Psoas muscle (tissue), 8 donors: ENCODE measurements around the gene FOXM1. TPM values are rescaled to one million over a fixed set of nuclear protein-coding genes. Genes with fewer than 3 reads are reported as not detected.

Source experiments
- ATAC-seq, 4 donors: fragments of 200-7000 bp; cut with Tn5 transposase; one replicate each; pipeline ENCODE4 v1.9.1; 2020; ENCODE audit warnings: moderate library complexity in 3 of 4, mild to moderate bottlenecking in 2 of 4
- DNase-seq, 2 donors: peaks; one replicate each; pipeline ENCODE4 v3.0.0-alpha.2; 2020
- H3K27ac ChIP-seq: fragments of 200-600 bp; one replicate; pipeline ENCODE4 v1.8.0; 2022
- H3K27me3 ChIP-seq, 3 donors: fragments of 200-600 bp in 1 of 3; one replicate each; pipeline versions ENCODE4 v1.6.1 to v1.8.0; 2013 to 2022; ENCODE audit warnings: low read length in 2 of 3, mild to moderate bottlenecking in 2 of 3, moderate library complexity in 1 of 3; ENCODE audit not compliant: insufficient read depth in 3 of 3
- H3K36me3 ChIP-seq, 2 donors: fragments of 200-600 bp in 1 of 2; one replicate each; pipeline versions ENCODE4 v1.6.1 to v1.8.0; 2013 to 2022; ENCODE audit warnings: low read depth in 1 of 2, mild to moderate bottlenecking in 1 of 2, moderate library complexity in 1 of 2; ENCODE audit not compliant: insufficient read depth in 1 of 2
- H3K4me1 ChIP-seq: fragments of 200-600 bp; one replicate; pipeline ENCODE4 v1.8.0; 2022
- H3K4me3 ChIP-seq: fragments of 200-600 bp; one replicate; pipeline ENCODE4 v1.8.0; 2022; ENCODE audit warnings: mild to moderate bottlenecking
- H3K9me3 ChIP-seq: fragments of 200-600 bp; one replicate; pipeline ENCODE4 v1.8.0; 2022
- CTCF ChIP-seq: fragments of 200-600 bp; IDR thresholded peaks from one replicate; pipeline ENCODE4 v1.8.0; 2022; ENCODE audit warnings: antibody characterized with exemption
- WGBS, 3 donors: extraction: QIAGEN DNeasy Blood & Tissue Kit; methylation state at CpG; one replicate each; pipeline versions ENCODE4 v1.1.6 to v1.1.7; 2013; 5-methylcytosine and 5-hydroxymethylcytosine counted together
- intact Hi-C, 2 donors: fragments of 100-400 bp; cut with DNase I; formaldehyde crosslinking; loops; one replicate each; pipeline versions ENCODE4 v1.11.0 to v1.14.2; 2022
- polyA plus RNA-seq, 3 donors: library from polyadenylated mRNA; stranded (reverse); fragments of 200-250 nt; gene quantifications; one replicate each; pipeline ENCODE4 v1.2.3, GENCODE V29; 2013
- total RNA-seq, 4 donors: library from RNA; stranded (reverse); fragmentation: NEBNext Ultra II Directional in 2 of 4; extraction: Animal tissue kit (Norgen Biotek cat#: 25700) in 2 of 4; gene quantifications; one replicate each; pipeline versions ENCODE4 v1.2.1 to v1.2.4, GENCODE V29; 2021 to 2023
- donor health status: healthy with polysubstance abuse.
- donor health status: DM: no; HTN: no; CAD: no; lungs with moderate emphysema.
- donor health status: Bipolar disorder and iron deficiency.
- donor health status: healthy.
- donor health status: DM: yes; HTN: yes; CAD: no.
- donor health status: DM: no; HTN: no; CAD: no.
- donor health status: DM: no; HTN: no; CAD: no.
- donor health status: DM: yes; HTN: yes; CAD: no.

The FOXM1 gene
- total and polyA plus RNA-seq, 7 donors, result 0.15 to 0.59 (median 0.18) TPM; not detected in 1

GRCh38 chr12:2860170-2860569, 16.8 kb downstream of the FOXM1 start:
- H3K4me1 ChIP-seq, result peaks cover 5% of the 10 kb centered on the region

GRCh38 chr12:2858944-2859421, 18.0 kb downstream of the FOXM1 start:
- no peak for ATAC-seq
- Histone ChIP-seq H3K9me3 (no peaks in the 10 kb centered on the region), H3K36me3 (no peaks in the 10 kb centered on the region), H3K4me3 (no peak overlapping the region), H3K27ac (no peak overlapping the region), H3K27me3 (no peaks in the 10 kb centered on the region), H3K4me1 (peaks cover 5% of the 10 kb centered on the region)
- 86 to 91% (median 89%) methylated on average over 12 of the region's 12 CpGs for WGBS, 3 donors
- DNase-seq, result no peak
- TF ChIP-seq CTCF, result no peak
- intact Hi-C loops, result loop anchor here (10.0 kb wide), 2 partner anchors 186 to 416 kb away; no protein-coding TSS in a partner anchor

More at GRCh38 chr12:2860170-2860569, 16.8 kb downstream of the FOXM1 start:
- Histone ChIP-seq H3K36me3 (no peaks in the 10 kb centered on the region), H3K27ac (no peak overlapping the region), H3K9me3 (no peaks in the 10 kb centered on the region), H3K27me3 (no peaks in the 10 kb centered on the region), H3K4me3 (no peak overlapping the region)
- DNase-seq, result no peak
- intact Hi-C loops, result no loop called here
- no peak for ATAC-seq
- no peak for TF ChIP-seq CTCF

GRCh38 chr12:2858334-2858733, 18.6 kb downstream of the FOXM1 start:
- Histone ChIP-seq H3K4me3 (no peak overlapping the region), H3K9me3 (no peaks in the 10 kb centered on the region), H3K27me3 (no peaks in the 10 kb centered on the region), H3K27ac (no peak overlapping the region), H3K36me3 (no peaks in the 10 kb centered on the region), H3K4me1 (peaks cover 5% of the 10 kb centered on the region)
- no peak for DNase-seq
- no peak for TF ChIP-seq CTCF
- intact Hi-C loops, result loop anchor here (10.0 kb wide), 2 partner anchors 186 to 416 kb away; no protein-coding TSS in a partner anchor
- WGBS, 3 donors, result 35 to 83% (median 70%) methylated on average over 2 of the region's 2 CpGs
- ATAC-seq, result peak in 2 of 4 donors; percentile 69 to 78

GRCh38 chr12:2857576-2857975, 19.4 kb downstream of the FOXM1 start:
- no peaks in the 10 kb centered on the region for H3K9me3 ChIP-seq
- no peaks in the 10 kb centered on the region for H3K27me3 ChIP-seq
- no peaks in the 10 kb centered on the region for H3K36me3 ChIP-seq
- H3K4me3 ChIP-seq, result no peak overlapping the region
- intact Hi-C loops, result loop anchor here (10.0 kb wide), 2 partner anchors 187 to 417 kb away; no protein-coding TSS in a partner anchor
- DNase-seq (no peak), ATAC-seq (no peak)
- H3K4me1 ChIP-seq, result peaks cover 5% of the 10 kb centered on the region
- H3K27ac ChIP-seq, result no peak overlapping the region
- no peak for TF ChIP-seq CTCF
- WGBS, 3 donors, result 95 to 97% (median 96%) methylated on average over 7 of the region's 7 CpGs

- Histone ChIP-seq H3K4me3 (no peak within 1 kb of the TSS), H3K27me3 (no peaks in the 10 kb centered on the region), H3K36me3 (no peaks in the 10 kb centered on the region), H3K27ac (no peak within 1 kb of the TSS), H3K4me1 (peaks cover 5% of the 10 kb centered on the region), H3K9me3 (no peaks in the 10 kb centered on the region)
- WGBS, 3 donors, result 89 to 93% (median 89%) methylated on average over 3 of the region's 3 CpGs
- DNase-seq (no peak), ATAC-seq (no peak)
- TF ChIP-seq CTCF, result no peak
- intact Hi-C loops, result loop anchor here (10.0 kb wide), 2 partner anchors 188 to 418 kb away; no protein-coding TSS in a partner anchor
These were observed 19.9 kb downstream of the FOXM1 start, which contains the start of gene TEX52 for GRCh38 chr12:2857021-2857431. Gene TEX52 (minus strand): TSS chr12:2857039. CDS start chr12:2857026, 13 bp downstream.
